Upper lobe of left lung (tissue), 4 donors: ENCODE results near the gene KASH5.

Experiments
- CTCF ChIP-seq, 6 experiments: fragments of 450-650 bp in 4 of 6; fragments of 200-600 bp in 2 of 6; sonication (generic) in 2 of 6; IDR thresholded peaks; one replicate each; pipeline ENCODE4 v1.5.1; 2016 to 2019; ENCODE audit warnings: antibody characterized with exemption in 6 of 6
- EP300 ChIP-seq, 4 donors: sonication (generic); formaldehyde crosslinking; IDR thresholded peaks; one replicate each; pipeline ENCODE4 v1.5.1; 2017; ENCODE audit warnings: antibody characterized with exemption in 4 of 4, control low read depth in 2 of 4
- POLR2A ChIP-seq, 4 donors: fragments of 450-650 bp; IDR thresholded peaks; one replicate each; pipeline ENCODE4 v1.5.1; 2016 to 2017; ENCODE audit warnings: antibody characterized with exemption in 4 of 4, mild to moderate bottlenecking in 2 of 4
- POLR2AphosphoS5 ChIP-seq, 2 donors: sonication (generic); formaldehyde crosslinking; IDR thresholded peaks; one replicate each; pipeline ENCODE4 v1.5.1; 2017; ENCODE audit warnings: antibody characterized with exemption in 2 of 2

GRCh38 chr19:49423071-49423984 lies 35.3 kb downstream of the KASH5 start, which contains the start of gene PTH2:
- TF ChIP-seq POLR2A (IDR thresholded peaks at IDR 0.05) (no peak), CTCF (IDR thresholded peaks at IDR 0.05) (no peak), POLR2AphosphoS5 (IDR thresholded peaks at IDR 0.05) (no peak), EP300 (IDR thresholded peaks at IDR 0.05) (no peak)
